GM23338 (cell line): ENCODE results near the gene FAM89A. TPM values are rescaled to one million over a fixed set of nuclear protein-coding genes. Genes with fewer than 3 reads are reported as not detected.

ENCODE experiments used
- ATAC-seq: fragments of 200-7000 bp; cut with Tn5 transposase; 3 replicates; pipeline ENCODE4 v1.9.1; 2020
- DNase-seq: peaks from one replicate; pipeline ENCODE4 v3.0.0-alpha.2; 2015; ENCODE audit warnings: low spot score
- H2AFZ ChIP-seq: fragments of 200-600 bp; sonication (generic); 2 replicates; pipeline ENCODE4 v1.8.0; 2016; ENCODE audit warnings: antibody characterized with exemption, mild to moderate bottlenecking, moderate library complexity
- H3F3A ChIP-seq: fragments of 200-600 bp; sonication (generic); replicated peaks from 2 replicates; pipeline ENCODE4 v1.8.0; 2017; ENCODE audit warnings: antibody characterized with exemption, mixed run types, low read depth
- H3K27ac ChIP-seq: fragments of 200-600 bp; sonication (generic); 2 replicates; pipeline ENCODE4 v1.6.1; 2016; ENCODE audit warnings: low read depth
- H3K27me3 ChIP-seq: fragments of 200-600 bp; sonication (generic); 2 replicates; pipeline ENCODE4 v1.8.0; 2016; ENCODE audit warnings: mild to moderate bottlenecking, mixed run types, moderate library complexity; ENCODE audit not compliant: insufficient read depth
- H3K36me3 ChIP-seq: fragments of 200-600 bp; sonication (generic); 2 replicates; pipeline ENCODE4 v1.8.0; 2016; ENCODE audit warnings: mild to moderate bottlenecking; ENCODE audit not compliant: insufficient read depth
- H3K4me1 ChIP-seq: fragments of 200-600 bp; sonication (generic); 2 replicates; pipeline ENCODE4 v1.8.0; 2016; ENCODE audit warnings: mild to moderate bottlenecking, moderate library complexity; ENCODE audit not compliant: insufficient read depth
- H3K4me2 ChIP-seq: fragments of 200-600 bp; sonication (generic); 2 replicates; pipeline ENCODE4 v1.7.1; 2017; ENCODE audit warnings: mixed run types
- H3K4me3 ChIP-seq: fragments of 200-600 bp; sonication (generic); 2 replicates; pipeline ENCODE4 v1.6.1; 2016; ENCODE audit warnings: mixed run types
- H3K79me2 ChIP-seq: fragments of 200-600 bp; sonication (generic); replicated peaks from 2 replicates; pipeline ENCODE4 v1.8.0; 2017; ENCODE audit warnings: mild to moderate bottlenecking; ENCODE audit not compliant: insufficient read depth
- H3K9me2 ChIP-seq: fragments of 200-600 bp; sonication (generic); 2 replicates; pipeline ENCODE4 v1.8.0; 2017; ENCODE audit not compliant: insufficient read depth
- H4K20me1 ChIP-seq: fragments of 200-600 bp; sonication (generic); replicated peaks from 2 replicates; pipeline ENCODE4 v1.8.0; 2017; ENCODE audit warnings: mild to moderate bottlenecking; ENCODE audit not compliant: insufficient read depth
- H3K27ac Mint-ChIP-seq: 2 replicates; pipeline ENCODE4 v1.8.0; 2020; ENCODE audit warnings: inconsistent platforms, mild to moderate bottlenecking, moderate library complexity, mixed read lengths
- H3K27me3 Mint-ChIP-seq: 3 replicates; pipeline ENCODE4 v1.8.0; 2022; ENCODE audit warnings: low read depth, mild to moderate bottlenecking, moderate library complexity, mixed read lengths, inconsistent platforms; ENCODE audit not compliant: insufficient read depth, poor library complexity
- H3K36me3 Mint-ChIP-seq: 3 replicates; pipeline ENCODE4 v1.8.0; 2021; ENCODE audit warnings: low read depth, mild to moderate bottlenecking, inconsistent platforms, moderate library complexity, mixed read lengths
- H3K4me1 Mint-ChIP-seq: 3 replicates; pipeline ENCODE4 v1.8.0; 2020; ENCODE audit warnings: mild to moderate bottlenecking, inconsistent platforms, mixed read lengths
- H3K4me3 Mint-ChIP-seq: 3 replicates; pipeline ENCODE4 v1.8.0; 2021; ENCODE audit warnings: moderate library complexity, mild to moderate bottlenecking, inconsistent platforms, mixed read lengths
- H3K9me3 Mint-ChIP-seq: 3 replicates; pipeline ENCODE4 v1.8.0; 2020; ENCODE audit warnings: moderate library complexity, mild to moderate bottlenecking, inconsistent platforms, mixed read lengths
- CREB1 ChIP-seq: fragments of 250-450 bp; sonication (Bioruptor Pico); IDR thresholded peaks from 2 replicates; pipeline ENCODE4 v1.5.0; 2020; ENCODE audit warnings: low read depth, mild to moderate bottlenecking, moderate library complexity
- CTCF ChIP-seq, 2 experiments: fragments of 200-600 bp in 1 of 2; sonication (generic) in 1 of 2; conservative IDR thresholded peaks; 2 replicates each; pipeline versions ENCODE4 v1.5.1 to v1.6.1; 2016 to 2017; ENCODE audit warnings: antibody characterized with exemption in 2 of 2, low read depth in 2 of 2, mild to moderate bottlenecking in 2 of 2, moderate library complexity in 1 of 2
- ETS1 ChIP-seq: IDR thresholded peaks from 2 replicates; pipeline ENCODE4 v1.6.1; 2016; ENCODE audit warnings: antibody characterized with exemption
- EZH2 ChIP-seq: fragments of 200-600 bp; sonication (generic); IDR thresholded peaks from one replicate; pipeline ENCODE4 v1.8.0; 2017; ENCODE audit warnings: antibody characterized with exemption, mild to moderate bottlenecking, low read depth; ENCODE audit not compliant: unreplicated experiment
- EZH2phosphoT487 ChIP-seq: fragments of 200-600 bp; sonication (generic); IDR thresholded peaks from one replicate; pipeline ENCODE4 v1.8.1; 2018; ENCODE audit warnings: antibody characterized with exemption; ENCODE audit not compliant: unreplicated experiment
- NANOG ChIP-seq: IDR thresholded peaks from 2 replicates; pipeline ENCODE4 v1.6.1; 2016; ENCODE audit warnings: antibody characterized with exemption, borderline replicate concordance
- POLR2AphosphoS5 ChIP-seq: IDR thresholded peaks from 2 replicates; pipeline ENCODE4 v1.6.1; 2016; ENCODE audit warnings: antibody characterized with exemption, low read depth
- STAT1 ChIP-seq: IDR thresholded peaks from one replicate; pipeline ENCODE4 v1.6.1; 2016; ENCODE audit warnings: antibody characterized with exemption; ENCODE audit not compliant: unreplicated experiment
- ZNF114 ChIP-seq: fragments of 250-450 bp; sonication (Bioruptor Pico); IDR thresholded peaks from 2 replicates; pipeline ENCODE4 v1.5.0; 2020; ENCODE audit warnings: mild to moderate bottlenecking, moderate library complexity
- ZNF331 ChIP-seq: fragments of 250-450 bp; sonication (Bioruptor Pico); IDR thresholded peaks from 2 replicates; pipeline ENCODE4 v1.5.0; 2020; ENCODE audit warnings: low read depth, mild to moderate bottlenecking, moderate library complexity
- ZNF462 ChIP-seq: fragments of 250-450 bp; sonication (Bioruptor Pico); IDR thresholded peaks from 2 replicates; pipeline ENCODE4 v1.5.0; 2020; ENCODE audit warnings: mild to moderate bottlenecking, moderate library complexity
- polyA plus RNA-seq: library from polyadenylated mRNA; unstranded; fragments of >200 nt; fragmentation: Nextera tagmentation; extraction: Ambion mirVana; gene quantifications from 2 replicates; pipeline ENCODE4 v1.2.1, GENCODE V29; 2016
- total RNA-seq: library from RNA; depleted of rRNA; stranded (reverse); fragments of >200 nt; shearing (Covaris generic); gene quantifications from 2 replicates; pipeline ENCODE4 v1.2.3, GENCODE V29; 2014
- TF ChIP-seq, protein P1 (sequence below): IDR thresholded peaks from one replicate; pipeline ENCODE4 v1.6.1; 2018; ENCODE audit warnings: antibody characterized with exemption; ENCODE audit not compliant: unreplicated experiment

FAM89A gene
- total and polyA plus RNA-seq, 2 experiments from 2014 or later, result 3.2 to 3.8 TPM

GRCh38 chr1:231074046-231074445 lies 34.0 kb upstream of the FAM89A start:
- ATAC-seq, result no peak

More at GRCh38 chr1:231074046-231074445, 34.0 kb upstream of the FAM89A start:
- H3K27me3 ChIP-seq, result no peaks in the 10 kb centered on the region
- H3K27ac ChIP-seq, result no peak overlapping the region
- H3K4me1 ChIP-seq, result peaks cover 6% of the 10 kb centered on the region; the same call in 1 of the 2 replicates
- H3K27ac Mint-ChIP-seq, result no peak overlapping the region
- no peaks in the 10 kb centered on the region for H3K9me2 ChIP-seq
- H3K4me3 ChIP-seq, result no peak overlapping the region
- no peak overlapping the region for H2AFZ ChIP-seq
- no peaks in the 10 kb centered on the region for H3K9me3 Mint-ChIP-seq
- no peaks in the 10 kb centered on the region for H4K20me1 ChIP-seq
- peaks cover 8% of the 10 kb centered on the region for H3K27me3 Mint-ChIP-seq
- H3K4me2 ChIP-seq, result no peak overlapping the region
- H3F3A ChIP-seq, result no peaks in the 10 kb centered on the region
- H3K79me2 ChIP-seq, result no peaks in the 10 kb centered on the region
- no peaks in the 10 kb centered on the region for H3K36me3 Mint-ChIP-seq
- no peak overlapping the region for H3K4me3 Mint-ChIP-seq
- TF ChIP-seq POLR2AphosphoS5 (no peak), EZH2phosphoT487 (no peak), NANOG (no peak), ETS1 (no peak), CREB1 (CRISPR knock-in tag) (no peak), ZNF331 (CRISPR knock-in tag) (no peak), ZNF462 (CRISPR knock-in tag) (no peak), STAT1 (no peak), CTCF (conservative IDR thresholded peaks at IDR 0.05; ENCODE audit: low read depth in 2 of 2) (no peak), ZNF114 (CRISPR knock-in tag) (no peak), EZH2 (no peak)
- TF ChIP-seq, protein P1, sequence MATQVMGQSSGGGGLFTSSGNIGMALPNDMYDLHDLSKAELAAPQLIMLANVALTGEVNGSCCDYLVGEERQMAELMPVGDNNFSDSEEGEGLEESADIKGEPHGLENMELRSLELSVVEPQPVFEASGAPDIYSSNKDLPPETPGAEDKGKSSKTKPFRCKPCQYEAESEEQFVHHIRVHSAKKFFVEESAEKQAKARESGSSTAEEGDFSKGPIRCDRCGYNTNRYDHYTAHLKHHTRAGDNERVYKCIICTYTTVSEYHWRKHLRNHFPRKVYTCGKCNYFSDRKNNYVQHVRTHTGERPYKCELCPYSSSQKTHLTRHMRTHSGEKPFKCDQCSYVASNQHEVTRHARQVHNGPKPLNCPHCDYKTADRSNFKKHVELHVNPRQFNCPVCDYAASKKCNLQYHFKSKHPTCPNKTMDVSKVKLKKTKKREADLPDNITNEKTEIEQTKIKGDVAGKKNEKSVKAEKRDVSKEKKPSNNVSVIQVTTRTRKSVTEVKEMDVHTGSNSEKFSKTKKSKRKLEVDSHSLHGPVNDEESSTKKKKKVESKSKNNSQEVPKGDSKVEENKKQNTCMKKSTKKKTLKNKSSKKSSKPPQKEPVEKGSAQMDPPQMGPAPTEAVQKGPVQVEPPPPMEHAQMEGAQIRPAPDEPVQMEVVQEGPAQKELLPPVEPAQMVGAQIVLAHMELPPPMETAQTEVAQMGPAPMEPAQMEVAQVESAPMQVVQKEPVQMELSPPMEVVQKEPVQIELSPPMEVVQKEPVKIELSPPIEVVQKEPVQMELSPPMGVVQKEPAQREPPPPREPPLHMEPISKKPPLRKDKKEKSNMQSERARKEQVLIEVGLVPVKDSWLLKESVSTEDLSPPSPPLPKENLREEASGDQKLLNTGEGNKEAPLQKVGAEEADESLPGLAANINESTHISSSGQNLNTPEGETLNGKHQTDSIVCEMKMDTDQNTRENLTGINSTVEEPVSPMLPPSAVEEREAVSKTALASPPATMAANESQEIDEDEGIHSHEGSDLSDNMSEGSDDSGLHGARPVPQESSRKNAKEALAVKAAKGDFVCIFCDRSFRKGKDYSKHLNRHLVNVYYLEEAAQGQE, result no peak
- no peak for DNase-seq
- peaks cover 19% of the 10 kb centered on the region for H3K4me1 Mint-ChIP-seq
- no peaks in the 10 kb centered on the region for H3K36me3 ChIP-seq
